Stimulated activated CD4-positive, alpha-beta T cell treated with anti-CD3 and anti-CD28 coated beads, Interleukin-12 subunit alpha, Interleukin-12 subunit beta, amount 100 ng/mL, for 48 hours (primary cell): ENCODE data around the gene CHD9.
"Not testable (repeated sequence)": the region's sequence is repeated elsewhere in the genome, so short reads cannot be mapped to it uniquely, and the experiment has no call there.

ENCODE experiments used
- DNase-seq, 3 donors: peaks; one replicate each; pipeline ENCODE4 v3.0.0-alpha.2; 2020; ENCODE audit warnings: low read depth in 2 of 3, low spot score in 1 of 3

The CHD9 gene

GRCh38 chr16:53262645-53263044 is 207.9 kb downstream of the CHD9 start:
- no peak for DNase-seq

GRCh38 chr16:53266156-53266555 is 211.4 kb downstream of the CHD9 start:
- no peak for DNase-seq

GRCh38 chr16:53278498-53278897 is 223.7 kb downstream of the CHD9 start:
- not testable (repeated sequence) for DNase-seq

GRCh38 chr16:53281280-53281679 is 226.5 kb downstream of the CHD9 start:
- DNase-seq, result no peak

GRCh38 chr16:53281859-53282258 is 227.1 kb downstream of the CHD9 start:
- no peak for DNase-seq

- DNase-seq, result no peak
These were observed 227.5 kb downstream of the CHD9 start for GRCh38 chr16:53282328-53282727.

GRCh38 chr16:53282975-53283946 is 228.5 kb downstream of the CHD9 start:
- DNase-seq, result no peak

GRCh38 chr16:53285236-53285635 is 230.4 kb downstream of the CHD9 start:
- DNase-seq, result no peak

GRCh38 chr16:53290520-53290919 is 235.7 kb downstream of the CHD9 start:
- DNase-seq, result no peak

GRCh38 chr16:53291757-53292392 is 237.1 kb downstream of the CHD9 start:
- no peak for DNase-seq

GRCh38 chr16:53297477-53297876 is 242.7 kb downstream of the CHD9 start:
- no peak for DNase-seq

- no peak for DNase-seq
These were observed 249.5 kb downstream of the CHD9 start for GRCh38 chr16:53304334-53304733.

- DNase-seq, result no peak
These were observed 251.0 kb downstream of the CHD9 start for GRCh38 chr16:53305743-53306142.

GRCh38 chr16:53309457-53309856 is 254.7 kb downstream of the CHD9 start:
- no peak for DNase-seq

- DNase-seq, result no peak
These were observed 266.2 kb downstream of the CHD9 start for GRCh38 chr16:53320992-53321391.

GRCh38 chr16:53323924-53324323 is 269.1 kb downstream of the CHD9 start:
- no peak for DNase-seq

GRCh38 chr16:53330991-53331390 is 276.2 kb downstream of the CHD9 start:
- DNase-seq, result not testable (repeated sequence)

- no peak for DNase-seq
These were observed 279.8 kb downstream of the CHD9 start for GRCh38 chr16:53334581-53334980.

GRCh38 chr16:53337294-53337693 is 282.5 kb downstream of the CHD9 start:
- DNase-seq, result no peak

GRCh38 chr16:53341792-53342191 is 287.0 kb downstream of the CHD9 start:
- DNase-seq, result no peak

- DNase-seq, result no peak
These were observed 300.3 kb downstream of the CHD9 start for GRCh38 chr16:53355064-53355463.

GRCh38 chr16:53356478-53357207 is 301.9 kb downstream of the CHD9 start:
- no peak for DNase-seq
